ENCODE results near the gene HHATL.
A peak's percentile ranks its signal among the peaks of the same experiment; 100 is the strongest.

The HHATL gene

GRCh38 chr3:42683875-42684598 is 18.6 kb downstream of the HHATL start:
- DNase-seq, result no peak

- no peak for DNase-seq
Observed at GRCh38 chr3:42682301-42683070, 20.1 kb downstream of the HHATL start.

GRCh38 chr3:42681361-42682038 is 21.1 kb downstream of the HHATL start:
- no peak for DNase-seq

GRCh38 chr3:42680806-42681205 is 21.8 kb downstream of the HHATL start:
- no peak for DNase-seq

GRCh38 chr3:42680271-42680670 is 22.3 kb downstream of the HHATL start:
- DNase-seq, result no peak

- DNase-seq, result no peak
Observed at GRCh38 chr3:42678447-42678846, 24.2 kb downstream of the HHATL start.

- DNase-seq, result no peak
Observed at GRCh38 chr3:42675909-42676308, 26.7 kb downstream of the HHATL start.

GRCh38 chr3:42674146-42674545 is 28.5 kb downstream of the HHATL start:
- DNase-seq, result no peak

GRCh38 chr3:42673082-42673481 is 29.5 kb downstream of the HHATL start:
- DNase-seq, result no peak

- no peak for DNase-seq
Observed at GRCh38 chr3:42672515-42672914, 30.1 kb downstream of the HHATL start.

- DNase-seq, result no peak
Observed at GRCh38 chr3:42670670-42671069, 31.9 kb downstream of the HHATL start.

GRCh38 chr3:42670051-42670576 is 32.5 kb downstream of the HHATL start:
- no peak for DNase-seq

- no peak for DNase-seq
Observed at GRCh38 chr3:42668793-42669217, 33.8 kb downstream of the HHATL start.

- DNase-seq, result no peak
Observed at GRCh38 chr3:42668413-42668760, 34.2 kb downstream of the HHATL start.

- DNase-seq, result peak; percentile 81
Observed at GRCh38 chr3:42667523-42668412, 34.8 kb downstream of the HHATL start.

- DNase-seq, result no peak
Observed at GRCh38 chr3:42667096-42667522, 35.5 kb downstream of the HHATL start.

- no peak for DNase-seq
Observed at GRCh38 chr3:42666577-42666998, 36.0 kb downstream of the HHATL start.

- DNase-seq, result no peak
Observed at GRCh38 chr3:42666022-42666421, 36.6 kb downstream of the HHATL start.

- DNase-seq, result no peak
Observed at GRCh38 chr3:42665050-42665878, 37.3 kb downstream of the HHATL start.

GRCh38 chr3:42664438-42664803 is 38.2 kb downstream of the HHATL start:
- DNase-seq, result no peak

GRCh38 chr3:42663581-42664437 is 38.8 kb downstream of the HHATL start:
- DNase-seq, result no peak

Measured in NCI-H2171 (cell line).